GM12872 (cell line): Measurements from ENCODE around the gene UBE2V1.

Experiments
- CTCF ChIP-seq: IDR thresholded peaks from 3 replicates; pipeline ENCODE4 v1.5.1; 2011; ENCODE audit warnings: low read depth, mild to moderate bottlenecking, low read length, moderate library complexity; ENCODE audit not compliant: insufficient read depth

The UBE2V1 gene

DNA sequence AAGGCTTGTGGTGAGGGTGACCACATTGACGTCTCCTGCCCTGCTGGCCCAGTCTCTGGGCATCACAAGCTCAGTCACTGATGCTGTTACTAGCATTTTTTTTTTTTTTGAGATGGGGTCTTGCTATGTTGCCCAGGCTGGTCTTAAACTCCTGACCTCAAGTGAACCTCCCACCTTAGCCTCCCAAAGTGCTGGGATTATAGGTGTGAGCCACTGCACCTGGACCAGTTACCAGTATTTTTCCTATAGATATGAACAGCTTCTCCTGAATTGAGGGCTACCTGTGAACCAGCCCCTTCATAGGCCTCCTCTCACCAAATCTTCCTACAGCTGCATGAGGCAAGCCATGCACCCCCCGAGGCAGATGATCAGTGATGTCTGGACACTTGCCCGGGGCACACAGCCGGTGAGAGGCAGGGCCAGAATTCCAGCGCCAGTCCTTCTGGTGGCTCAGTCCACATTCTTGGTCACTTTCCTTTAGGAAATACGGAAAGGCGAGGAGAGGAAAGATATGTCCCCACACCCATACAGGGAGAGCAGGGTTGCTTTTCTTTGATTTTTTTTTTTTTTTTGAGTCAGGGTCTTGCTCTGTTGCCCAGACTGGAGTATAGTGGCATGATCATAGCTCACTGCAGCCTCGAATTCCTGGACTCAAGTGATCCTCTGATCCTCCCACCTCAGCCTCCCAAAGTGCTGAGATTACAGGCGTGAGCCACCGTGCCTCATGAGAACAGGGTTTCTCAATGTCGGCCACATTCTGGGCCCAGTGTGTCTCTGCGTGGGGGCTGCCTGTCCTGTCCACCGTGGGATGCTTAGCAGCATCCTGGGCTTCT, 50.7 kb downstream of the UBE2V1 start:
- no peak for TF ChIP-seq CTCF

DNA sequence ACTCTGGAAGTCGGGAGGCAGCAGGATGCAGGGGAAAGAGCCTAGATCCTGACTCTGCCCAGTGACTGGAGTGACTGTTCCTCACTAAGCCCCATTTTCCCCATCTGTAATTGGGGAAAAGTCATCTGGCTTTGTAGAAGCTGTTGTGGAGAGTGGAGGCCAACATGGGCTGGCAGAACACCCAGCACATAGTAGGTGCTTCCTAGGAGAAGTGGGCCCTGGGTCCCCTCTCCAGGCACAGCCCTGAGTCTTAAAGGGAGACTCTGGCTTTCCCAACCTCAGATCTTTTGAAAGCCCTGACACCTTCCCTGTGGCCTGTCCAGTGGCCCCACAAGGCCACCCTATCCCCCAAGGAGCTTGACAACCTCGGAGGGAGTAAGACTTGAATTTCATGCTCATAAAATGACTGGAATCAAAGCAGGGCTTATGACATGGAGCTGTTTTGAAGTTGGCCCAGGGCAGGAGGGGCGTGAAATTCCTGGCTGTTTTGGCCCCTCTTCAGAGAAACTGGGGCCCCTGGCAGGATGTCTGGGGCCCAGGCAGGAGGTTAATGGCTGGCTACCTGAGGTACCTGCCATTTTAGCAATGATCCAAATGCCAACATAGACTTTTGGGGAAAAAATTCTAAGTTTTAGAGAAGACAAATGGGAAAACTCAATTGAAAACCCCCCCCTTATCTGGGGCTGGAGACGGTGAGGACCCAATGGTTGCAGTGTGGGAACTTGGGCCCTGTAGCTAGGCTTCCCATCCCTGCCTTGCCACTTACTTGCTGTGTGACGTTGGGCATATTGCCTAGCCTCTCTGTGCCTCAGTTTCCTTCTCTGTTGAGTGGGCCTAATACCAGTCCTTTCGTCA, 51.6 kb downstream of the UBE2V1 start:
- no peak for TF ChIP-seq CTCF

DNA sequence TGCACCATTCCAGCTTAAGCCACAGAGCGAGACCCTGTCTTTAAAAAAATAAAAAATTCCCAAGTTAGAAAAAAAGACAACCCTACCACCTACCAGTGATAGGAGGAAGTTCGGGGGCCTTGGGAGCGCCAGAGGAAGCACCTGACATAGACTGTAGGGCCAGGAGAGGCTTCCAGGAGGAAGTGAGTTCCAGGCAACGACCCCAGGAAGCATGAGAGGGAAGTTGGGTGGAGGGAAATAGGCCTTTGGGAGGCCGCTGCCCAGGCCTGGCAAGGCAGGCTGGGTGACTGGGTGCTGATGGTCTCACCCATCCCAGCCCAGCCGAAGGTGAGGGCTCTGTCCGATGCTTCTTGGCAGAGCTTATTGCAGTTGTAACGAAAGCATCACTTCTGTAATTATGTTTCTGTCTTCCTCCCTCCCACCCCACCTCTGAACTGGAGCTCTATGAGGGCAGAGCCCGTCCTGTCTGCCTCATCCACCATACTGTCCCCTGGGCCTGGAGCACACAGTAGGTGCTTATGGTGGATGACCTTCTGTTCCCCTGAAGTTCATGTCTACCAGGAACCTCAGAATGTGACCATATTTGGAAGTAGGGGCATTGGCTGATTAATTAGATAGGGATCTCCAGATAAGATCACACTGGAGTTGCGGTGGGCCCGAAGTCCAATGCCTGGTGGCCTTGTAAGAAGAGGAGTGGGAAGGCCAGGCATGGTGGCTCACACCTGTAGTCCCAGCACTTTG, 54.1 kb downstream of the UBE2V1 start:
- no peak for TF ChIP-seq CTCF

GRCh38 chr20:50057714-50058053, 55.3 kb downstream of the UBE2V1 start:
- TF ChIP-seq CTCF = no peak

DNA sequence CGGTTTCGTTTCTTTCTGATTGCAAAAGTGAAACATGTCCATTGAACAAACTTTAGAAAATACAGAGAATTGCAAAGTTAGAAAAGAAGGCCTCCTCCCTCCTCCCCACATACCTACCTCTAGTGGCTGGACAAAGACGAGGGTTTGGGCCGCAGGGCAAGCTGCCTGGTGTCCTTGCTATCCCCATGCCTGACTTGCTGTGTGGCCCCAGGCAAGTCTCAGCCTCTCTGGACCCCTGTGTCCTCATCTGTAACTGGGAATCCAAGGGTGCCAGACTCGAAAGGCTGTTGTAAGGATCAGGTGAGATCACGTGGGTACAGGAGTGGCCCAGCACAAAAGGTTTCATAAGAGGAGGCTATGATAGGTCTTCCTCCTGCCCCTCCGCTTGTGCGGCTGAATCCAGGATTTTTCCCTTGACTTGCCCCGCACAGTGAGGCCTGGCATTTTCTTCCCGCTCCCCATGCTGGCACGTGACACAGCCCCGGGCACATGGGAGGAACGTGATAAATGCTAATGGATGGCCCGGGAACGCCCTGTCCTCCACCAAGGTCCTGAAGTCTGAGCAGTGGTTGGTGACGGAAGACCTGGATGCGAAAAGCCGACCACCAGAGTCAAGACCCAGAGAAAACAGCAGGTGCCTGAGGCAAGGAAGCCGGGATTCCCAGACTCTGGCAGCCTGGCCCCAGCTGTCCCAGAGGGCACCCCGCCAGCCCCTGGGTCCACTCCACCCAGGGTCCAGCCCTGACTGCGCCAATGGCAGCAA, 55.8 kb downstream of the UBE2V1 start:
- TF ChIP-seq CTCF = no peak

DNA sequence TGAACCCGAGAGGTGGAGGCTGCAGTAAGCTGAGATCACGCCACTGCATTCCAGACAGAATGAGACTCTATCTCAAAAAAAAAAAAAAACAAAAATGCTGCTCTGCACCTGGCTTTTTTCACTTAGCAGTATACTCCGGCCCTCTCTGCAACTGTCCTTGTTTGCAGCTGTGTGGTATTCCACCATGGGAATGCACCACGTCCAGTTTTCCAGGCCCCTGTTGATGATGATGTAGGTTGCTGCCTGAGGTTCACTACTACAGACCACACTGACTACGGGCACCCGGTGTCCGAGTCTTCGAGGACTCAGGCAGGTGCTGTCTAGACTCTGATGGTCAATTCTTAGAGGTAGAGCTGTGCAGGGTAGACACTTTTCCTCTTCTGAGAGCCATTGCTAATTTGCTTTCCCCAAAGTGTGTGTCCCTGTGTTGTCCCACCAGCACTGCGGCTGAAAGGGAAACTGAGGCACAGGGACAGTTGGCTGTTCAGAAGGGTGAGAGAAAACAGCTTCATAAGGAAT, 56.5 kb downstream of the UBE2V1 start:
- no peak for TF ChIP-seq CTCF
